Heart left ventricle (tissue), 13 donors: Measurements from ENCODE around the gene ORC5.
A peak's percentile ranks its signal among the peaks of the same experiment; 100 is the strongest.

Source experiments
- CTCF ChIP-seq, 12 donors: fragments of 200-600 bp; sonication (generic) in 4 of 12; IDR thresholded peaks; one replicate each; pipeline versions ENCODE4 v1.5.0 to v1.8.0; 2018 to 2022; ENCODE audit warnings: antibody characterized with exemption in 12 of 12, mild to moderate bottlenecking in 5 of 12
- POLR2A ChIP-seq, 2 donors: fragments of 450-650 bp; IDR thresholded peaks; one replicate each; pipeline ENCODE4 v1.6.1; 2017; ENCODE audit warnings: antibody characterized with exemption in 2 of 2, mild to moderate bottlenecking in 2 of 2, moderate library complexity in 2 of 2
- donor health status: ischemic (EF 13 %, LVEDD 7.1; RV severe dilation, severe dysfunction).
- donor health status: DM: no; HTN: yes; CAD: no.
- donor health status: DM: no; HTN: no; CAD: no.
- donor health status: ischemic (EF 25% LVEDD 6.9; RV normal size, moderate dysfunction).
- donor health status: ischemic (EF 25% LVEDD 5.7; RV mildly dilated, moderate dysfunction).
- donor health status: ischemic (EF 35%, LVEDD 5.7; RV mildly dilated, moderate dysfunction).
- donor health status: nonischemic (EF 11% LVEDD 7.7; RV severe dilation, severe dysfunction).
- donor health status: DM: yes; HTN: yes; CAD: no.
- donor health status: PGD.
- donor health status: ischemic (EF 29% LVEDD 5.4; RV normal size, mild dysfunction).
- donor health status: nonischemic (EF 23%, LVEDD 6.1; RV moderate dilation, normal function).

GRCh38 chr7:104231054-104232046 is 23.5 kb upstream of the ORC5 start:
- TF ChIP-seq CTCF (IDR thresholded peaks at IDR 0.05) (peak; percentile 65 to 85 (median 74)), POLR2A (IDR thresholded peaks at IDR 0.05) (no peak)
